GM23338 (cell line): ENCODE measurements around the gene EHD3. TPM values are rescaled to one million over a fixed set of nuclear protein-coding genes. Genes with fewer than 3 reads are reported as not detected.

Source experiments
- ATAC-seq: fragments of 200-7000 bp; cut with Tn5 transposase; 3 replicates; pipeline ENCODE4 v1.9.1; 2020
- DNase-seq: peaks from one replicate; pipeline ENCODE4 v3.0.0-alpha.2; 2015; ENCODE audit warnings: low spot score
- H2AFZ ChIP-seq: fragments of 200-600 bp; sonication (generic); 2 replicates; pipeline ENCODE4 v1.8.0; 2016; ENCODE audit warnings: antibody characterized with exemption, mild to moderate bottlenecking, moderate library complexity
- H3F3A ChIP-seq: fragments of 200-600 bp; sonication (generic); replicated peaks from 2 replicates; pipeline ENCODE4 v1.8.0; 2017; ENCODE audit warnings: antibody characterized with exemption, mixed run types, low read depth
- H3K27ac ChIP-seq: fragments of 200-600 bp; sonication (generic); 2 replicates; pipeline ENCODE4 v1.6.1; 2016; ENCODE audit warnings: low read depth
- H3K27me3 ChIP-seq: fragments of 200-600 bp; sonication (generic); 2 replicates; pipeline ENCODE4 v1.8.0; 2016; ENCODE audit warnings: mild to moderate bottlenecking, mixed run types, moderate library complexity; ENCODE audit not compliant: insufficient read depth
- H3K36me3 ChIP-seq: fragments of 200-600 bp; sonication (generic); 2 replicates; pipeline ENCODE4 v1.8.0; 2016; ENCODE audit warnings: mild to moderate bottlenecking; ENCODE audit not compliant: insufficient read depth
- H3K4me1 ChIP-seq: fragments of 200-600 bp; sonication (generic); 2 replicates; pipeline ENCODE4 v1.8.0; 2016; ENCODE audit warnings: mild to moderate bottlenecking, moderate library complexity; ENCODE audit not compliant: insufficient read depth
- H3K4me2 ChIP-seq: fragments of 200-600 bp; sonication (generic); 2 replicates; pipeline ENCODE4 v1.7.1; 2017; ENCODE audit warnings: mixed run types
- H3K4me3 ChIP-seq: fragments of 200-600 bp; sonication (generic); 2 replicates; pipeline ENCODE4 v1.6.1; 2016; ENCODE audit warnings: mixed run types
- H3K79me2 ChIP-seq: fragments of 200-600 bp; sonication (generic); replicated peaks from 2 replicates; pipeline ENCODE4 v1.8.0; 2017; ENCODE audit warnings: mild to moderate bottlenecking; ENCODE audit not compliant: insufficient read depth
- H3K9me2 ChIP-seq: fragments of 200-600 bp; sonication (generic); 2 replicates; pipeline ENCODE4 v1.8.0; 2017; ENCODE audit not compliant: insufficient read depth
- H4K20me1 ChIP-seq: fragments of 200-600 bp; sonication (generic); replicated peaks from 2 replicates; pipeline ENCODE4 v1.8.0; 2017; ENCODE audit warnings: mild to moderate bottlenecking; ENCODE audit not compliant: insufficient read depth
- H3K27ac Mint-ChIP-seq: 2 replicates; pipeline ENCODE4 v1.8.0; 2020; ENCODE audit warnings: inconsistent platforms, mild to moderate bottlenecking, moderate library complexity, mixed read lengths
- H3K27me3 Mint-ChIP-seq: 3 replicates; pipeline ENCODE4 v1.8.0; 2022; ENCODE audit warnings: low read depth, mild to moderate bottlenecking, moderate library complexity, mixed read lengths, inconsistent platforms; ENCODE audit not compliant: insufficient read depth, poor library complexity
- H3K36me3 Mint-ChIP-seq: 3 replicates; pipeline ENCODE4 v1.8.0; 2021; ENCODE audit warnings: low read depth, mild to moderate bottlenecking, inconsistent platforms, moderate library complexity, mixed read lengths
- H3K4me1 Mint-ChIP-seq: 3 replicates; pipeline ENCODE4 v1.8.0; 2020; ENCODE audit warnings: mild to moderate bottlenecking, inconsistent platforms, mixed read lengths
- H3K4me3 Mint-ChIP-seq: 3 replicates; pipeline ENCODE4 v1.8.0; 2021; ENCODE audit warnings: moderate library complexity, mild to moderate bottlenecking, inconsistent platforms, mixed read lengths
- H3K9me3 Mint-ChIP-seq: 3 replicates; pipeline ENCODE4 v1.8.0; 2020; ENCODE audit warnings: moderate library complexity, mild to moderate bottlenecking, inconsistent platforms, mixed read lengths
- CREB1 ChIP-seq: fragments of 250-450 bp; sonication (Bioruptor Pico); IDR thresholded peaks from 2 replicates; pipeline ENCODE4 v1.5.0; 2020; ENCODE audit warnings: low read depth, mild to moderate bottlenecking, moderate library complexity
- CTCF ChIP-seq, 2 experiments: fragments of 200-600 bp in 1 of 2; sonication (generic) in 1 of 2; conservative IDR thresholded peaks; 2 replicates each; pipeline versions ENCODE4 v1.5.1 to v1.6.1; 2016 to 2017; ENCODE audit warnings: antibody characterized with exemption in 2 of 2, low read depth in 2 of 2, mild to moderate bottlenecking in 2 of 2, moderate library complexity in 1 of 2
- ETS1 ChIP-seq: IDR thresholded peaks from 2 replicates; pipeline ENCODE4 v1.6.1; 2016; ENCODE audit warnings: antibody characterized with exemption
- EZH2phosphoT487 ChIP-seq: fragments of 200-600 bp; sonication (generic); IDR thresholded peaks from one replicate; pipeline ENCODE4 v1.8.1; 2018; ENCODE audit warnings: antibody characterized with exemption; ENCODE audit not compliant: unreplicated experiment
- JUNB ChIP-seq: IDR thresholded peaks from one replicate; pipeline ENCODE4 v1.6.1; 2016; ENCODE audit warnings: antibody characterized with exemption; ENCODE audit not compliant: unreplicated experiment
- NANOG ChIP-seq: IDR thresholded peaks from 2 replicates; pipeline ENCODE4 v1.6.1; 2016; ENCODE audit warnings: antibody characterized with exemption, borderline replicate concordance
- POLR2AphosphoS5 ChIP-seq: IDR thresholded peaks from 2 replicates; pipeline ENCODE4 v1.6.1; 2016; ENCODE audit warnings: antibody characterized with exemption, low read depth
- REST ChIP-seq: IDR thresholded peaks from one replicate; pipeline ENCODE4 v1.6.1; 2018; ENCODE audit warnings: antibody characterized with exemption; ENCODE audit not compliant: unreplicated experiment
- STAT1 ChIP-seq: IDR thresholded peaks from one replicate; pipeline ENCODE4 v1.6.1; 2016; ENCODE audit warnings: antibody characterized with exemption; ENCODE audit not compliant: unreplicated experiment
- ZNF114 ChIP-seq: fragments of 250-450 bp; sonication (Bioruptor Pico); IDR thresholded peaks from 2 replicates; pipeline ENCODE4 v1.5.0; 2020; ENCODE audit warnings: mild to moderate bottlenecking, moderate library complexity
- ZNF331 ChIP-seq: fragments of 250-450 bp; sonication (Bioruptor Pico); IDR thresholded peaks from 2 replicates; pipeline ENCODE4 v1.5.0; 2020; ENCODE audit warnings: low read depth, mild to moderate bottlenecking, moderate library complexity
- ZNF462 ChIP-seq: fragments of 250-450 bp; sonication (Bioruptor Pico); IDR thresholded peaks from 2 replicates; pipeline ENCODE4 v1.5.0; 2020; ENCODE audit warnings: mild to moderate bottlenecking, moderate library complexity
- polyA plus RNA-seq: library from polyadenylated mRNA; unstranded; fragments of >200 nt; fragmentation: Nextera tagmentation; extraction: Ambion mirVana; gene quantifications from 2 replicates; pipeline ENCODE4 v1.2.1, GENCODE V29; 2016
- total RNA-seq: library from RNA; depleted of rRNA; stranded (reverse); fragments of >200 nt; shearing (Covaris generic); gene quantifications from 2 replicates; pipeline ENCODE4 v1.2.3, GENCODE V29; 2014

Gene EHD3
- total and polyA plus RNA-seq, 2 experiments from 2014 or later = 3.3 to 12.6 TPM

- TF ChIP-seq ZNF462 (CRISPR knock-in tag) (no peak), STAT1 (no peak), NANOG (no peak), JUNB (no peak), ZNF114 (CRISPR knock-in tag) (no peak), POLR2AphosphoS5 (no peak)
These were observed 3.2 kb upstream of the EHD3 start (continued) for GRCh38 chr2:31230751-31231150.

GRCh38 chr2:31231571-31232302 lies 2.2 kb upstream of the EHD3 start:
- Histone ChIP-seq H3K27ac (no peak overlapping the region), H3K4me1 (peaks cover 16% of the 10 kb centered on the region), H2AFZ (no peak overlapping the region; the same call in 1 of the 2 replicates), H3K79me2 (no peaks in the 10 kb centered on the region), H3K4me2 (no peak overlapping the region), H3F3A (no peaks in the 10 kb centered on the region), H4K20me1 (no peaks in the 10 kb centered on the region; the same call in 1 of the 2 replicates), H3K9me2 (no peaks in the 10 kb centered on the region), H3K4me3 (no peak overlapping the region), H3K36me3 (no peaks in the 10 kb centered on the region; the same call in 1 of the 2 replicates), H3K27me3 (peaks cover 10% of the 10 kb centered on the region)
- H3K27ac Mint-ChIP-seq = no peak overlapping the region
- H3K4me1 Mint-ChIP-seq = peaks cover 22% of the 10 kb centered on the region
- no peaks in the 10 kb centered on the region for H3K36me3 Mint-ChIP-seq
- peaks cover 10% of the 10 kb centered on the region for H3K27me3 Mint-ChIP-seq
- DNase-seq = no peak
- no peak for ATAC-seq
- no peaks in the 10 kb centered on the region for H3K9me3 Mint-ChIP-seq
- no peak overlapping the region for H3K4me3 Mint-ChIP-seq
- TF ChIP-seq CTCF (conservative IDR thresholded peaks at IDR 0.05; ENCODE audit: low read depth in 2 of 2) (no peak), CREB1 (CRISPR knock-in tag) (no peak), NANOG (no peak), POLR2AphosphoS5 (no peak), JUNB (no peak), REST (no peak), ETS1 (no peak), ZNF114 (CRISPR knock-in tag) (no peak), ZNF331 (CRISPR knock-in tag) (no peak), EZH2phosphoT487 (no peak)
